Progenitor cell of endocrine pancreas (in vitro differentiated cells): ENCODE measurements around the gene PARP14. TPM values are rescaled to one million over a fixed set of nuclear protein-coding genes. Genes with fewer than 3 reads are reported as not detected.
"Not testable (repeated sequence)": the region's sequence is repeated elsewhere in the genome, so short reads cannot be mapped to it uniquely, and the experiment has no call there.

ENCODE experiments used
- DNase-seq: peaks from one replicate; pipeline ENCODE4 v3.0.0; 2021; ENCODE audit warnings: low spot score; ENCODE audit not compliant: unreplicated experiment
- H3K27ac Mint-ChIP-seq: 2 replicates; pipeline ENCODE4 v1.8.0; 2021; ENCODE audit warnings: mild to moderate bottlenecking, moderate library complexity, mixed read lengths
- H3K27me3 Mint-ChIP-seq: 2 replicates; pipeline ENCODE4 v1.8.0; 2021; ENCODE audit warnings: mixed read lengths
- H3K36me3 Mint-ChIP-seq: 2 replicates; pipeline ENCODE4 v1.8.0; 2022; ENCODE audit warnings: mixed read lengths; ENCODE audit not compliant: insufficient read depth
- H3K4me1 Mint-ChIP-seq: 2 replicates; pipeline ENCODE4 v1.8.0; 2021; ENCODE audit warnings: low read depth, mixed read lengths
- H3K4me3 Mint-ChIP-seq: 2 replicates; pipeline ENCODE4 v1.8.0; 2021; ENCODE audit warnings: low read depth, mild to moderate bottlenecking, moderate library complexity, mixed read lengths
- H3K9me3 Mint-ChIP-seq: 2 replicates; pipeline ENCODE4 v1.8.0; 2021; ENCODE audit warnings: low read depth, mixed read lengths
- CTCF ChIP-seq: fragments of 200-600 bp; sonication (generic); IDR thresholded peaks from one replicate; pipeline ENCODE4 v1.5.0; 2021; ENCODE audit warnings: antibody characterized with exemption, mild to moderate bottlenecking; ENCODE audit not compliant: unreplicated experiment
- total RNA-seq: library from RNA; stranded (reverse); gene quantifications from 2 replicates; pipeline ENCODE4 v1.2.1, GENCODE V29; 2021

PARP14 gene
- total RNA-seq, 1 donor from 2014 or later = 20.0 TPM

GRCh38 chr3:122694966-122695365 lies 14.3 kb downstream of the PARP14 start:
- TF ChIP-seq CTCF = no peak
- Mint-ChIP-seq H3K4me3 (no peak overlapping the region), H3K27ac (no peak overlapping the region)

DNA sequence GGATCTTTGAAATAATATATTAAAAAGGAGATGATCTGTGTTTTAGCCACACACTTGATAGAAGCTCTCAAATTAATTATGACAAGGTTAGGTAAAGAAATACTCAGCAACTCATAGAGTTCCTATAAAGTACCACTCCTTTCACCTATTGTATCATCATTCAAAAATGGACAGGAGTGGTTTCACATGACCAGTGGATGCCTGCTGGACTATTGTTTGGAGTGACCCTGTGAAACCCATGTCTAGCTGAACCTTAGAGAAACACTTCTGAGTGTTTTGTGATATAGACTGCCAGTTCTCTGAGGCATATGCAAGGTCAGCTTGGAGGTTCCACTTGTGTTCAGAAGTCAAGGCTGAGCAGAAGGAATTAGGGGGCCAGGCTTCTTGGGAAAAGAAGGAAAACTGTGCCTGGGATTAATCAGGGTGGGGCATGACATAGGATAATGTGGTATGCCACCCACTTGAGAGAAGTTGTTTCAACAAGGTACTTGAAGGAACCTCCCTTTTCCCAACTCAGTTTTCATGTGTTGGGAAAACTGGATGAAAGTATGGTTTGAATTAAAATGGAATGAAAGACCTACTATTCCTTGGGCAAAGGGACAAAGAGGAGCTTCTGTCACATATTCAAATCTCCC lies 15.4 kb downstream of the PARP14 start:
- Mint-ChIP-seq H3K4me1 (peaks cover 11% of the 10 kb centered on the region), H3K27me3 (no peaks in the 10 kb centered on the region), H3K36me3 (peaks cover 7% of the 10 kb centered on the region), H3K4me3 (no peak overlapping the region), H3K27ac (no peak overlapping the region), H3K9me3 (no peaks in the 10 kb centered on the region)
- TF ChIP-seq CTCF = no peak
- no peak for DNase-seq

More at GRCh38 chr3:122694966-122695365, 14.3 kb downstream of the PARP14 start:
- H3K4me1 Mint-ChIP-seq = peaks cover 4% of the 10 kb centered on the region
- H3K9me3 Mint-ChIP-seq = no peaks in the 10 kb centered on the region
- no peaks in the 10 kb centered on the region for H3K27me3 Mint-ChIP-seq
- H3K36me3 Mint-ChIP-seq = peaks cover 6% of the 10 kb centered on the region
- DNase-seq = no peak

GRCh38 chr3:122697952-122698620 lies 17.4 kb downstream of the PARP14 start:
- H3K27me3 Mint-ChIP-seq = no peaks in the 10 kb centered on the region
- no peak overlapping the region for H3K4me3 Mint-ChIP-seq
- H3K9me3 Mint-ChIP-seq = no peaks in the 10 kb centered on the region
- peaks cover 9% of the 10 kb centered on the region for H3K4me1 Mint-ChIP-seq
- H3K27ac Mint-ChIP-seq = no peak overlapping the region
- DNase-seq = no peak
- peaks cover 11% of the 10 kb centered on the region for H3K36me3 Mint-ChIP-seq
- TF ChIP-seq CTCF = no peak

- peaks cover 9% of the 10 kb centered on the region for H3K4me1 Mint-ChIP-seq
- H3K4me3 Mint-ChIP-seq = no peak overlapping the region
- TF ChIP-seq CTCF = no peak
- H3K27me3 Mint-ChIP-seq = no peaks in the 10 kb centered on the region
- DNase-seq = no peak
- no peaks in the 10 kb centered on the region for H3K9me3 Mint-ChIP-seq
- no peak overlapping the region for H3K27ac Mint-ChIP-seq
- peaks cover 15% of the 10 kb centered on the region for H3K36me3 Mint-ChIP-seq
These were observed 19.6 kb downstream of the PARP14 start for GRCh38 chr3:122700193-122700592.

GRCh38 chr3:122705379-122705778 lies 24.7 kb downstream of the PARP14 start:
- Mint-ChIP-seq H3K4me3 (no peak overlapping the region), H3K27me3 (no peaks in the 10 kb centered on the region), H3K27ac (no peak overlapping the region), H3K9me3 (peaks cover 7% of the 10 kb centered on the region), H3K4me1 (peaks cover 4% of the 10 kb centered on the region), H3K36me3 (peaks cover 28% of the 10 kb centered on the region)
- no peak for TF ChIP-seq CTCF
- DNase-seq = no peak

DNA sequence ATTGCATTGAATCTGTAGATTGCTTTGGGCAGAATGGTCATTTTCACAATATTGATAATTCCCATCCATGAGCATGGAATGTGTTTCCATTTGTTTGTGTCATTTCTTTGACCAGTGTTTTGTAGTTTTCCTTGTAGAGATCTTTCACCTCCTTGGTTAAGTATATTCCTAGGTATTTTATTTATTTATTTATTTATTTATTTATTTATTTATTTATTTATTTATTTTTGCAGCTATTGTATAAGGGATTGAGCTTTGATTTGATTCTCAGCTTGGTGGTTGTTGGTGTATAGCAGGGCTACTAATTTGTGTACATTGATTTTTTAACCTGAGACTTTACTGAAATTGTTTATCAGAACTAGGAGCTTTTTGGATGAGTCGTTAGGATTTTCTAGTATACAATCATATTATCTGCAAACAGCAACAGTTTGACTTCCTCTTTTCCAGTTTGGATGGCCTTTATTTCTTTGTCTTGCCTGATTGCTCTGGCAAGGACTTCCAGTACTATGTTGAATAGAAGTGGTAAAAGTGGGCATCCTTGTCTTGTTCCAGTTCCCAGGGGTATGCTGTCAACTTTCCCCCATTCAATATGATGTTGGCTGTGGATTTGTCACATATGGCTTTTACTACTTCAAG lies 30.1 kb downstream of the PARP14 start:
- not testable (repeated sequence) for H3K27me3 Mint-ChIP-seq, DNase-seq, H3K4me1 Mint-ChIP-seq, H3K4me3 Mint-ChIP-seq, H3K27ac Mint-ChIP-seq, H3K9me3 Mint-ChIP-seq
- H3K36me3 Mint-ChIP-seq = peaks cover 35% of the 10 kb centered on the region
